Esophagus muscularis mucosa (tissue), 4 donors: ENCODE results near the gene SLC35F6. TPM values are rescaled to one million over a fixed set of nuclear protein-coding genes. Genes with fewer than 3 reads are reported as not detected.

Source experiments
- DNase-seq: peaks from one replicate; pipeline ENCODE4 v3.0.0-alpha.2; 2017; ENCODE audit errors: extremely low spot score
- H3K27ac ChIP-seq, 4 donors: fragments of 200-600 bp; sonication (generic); replicated peaks in 1 of 4; 1 replicate in 3 of 4; 2 replicates in 1 of 4; pipeline ENCODE4 v1.5.1; 2016 to 2019; ENCODE audit warnings: mild to moderate bottlenecking in 1 of 4
- H3K27me3 ChIP-seq, 4 donors: fragments of 200-600 bp; sonication (generic); one replicate each; pipeline versions ENCODE4 v1.5.1 to v1.6.0; 2016 to 2019
- H3K36me3 ChIP-seq, 4 donors: fragments of 200-600 bp; sonication (generic); one replicate each; pipeline ENCODE4 v1.5.1; 2016 to 2019
- H3K4me1 ChIP-seq, 4 donors: fragments of 200-600 bp; sonication (generic); one replicate each; pipeline ENCODE4 v1.5.1; 2016 to 2019
- H3K4me3 ChIP-seq, 4 donors: fragments of 200-600 bp; sonication (generic); 1 replicate in 2 of 4; 2 replicates in 2 of 4; pipeline ENCODE4 v1.5.1; 2016 to 2019; ENCODE audit warnings: mild to moderate bottlenecking in 4 of 4, moderate library complexity in 1 of 4
- H3K9me3 ChIP-seq, 4 donors: fragments of 200-600 bp; sonication (generic); 1 replicate in 3 of 4; 2 replicates in 1 of 4; pipeline ENCODE4 v1.5.1; 2016 to 2019
- CTCF ChIP-seq, 3 experiments: fragments of 200-600 bp in 2 of 3; fragments of 450-650 bp in 1 of 3; sonication (generic) in 2 of 3; IDR thresholded peaks; one replicate each; pipeline ENCODE4 v1.5.1; 2017 to 2019; ENCODE audit warnings: antibody characterized with exemption in 3 of 3, mild to moderate bottlenecking in 2 of 3, moderate library complexity in 1 of 3
- EP300 ChIP-seq: sonication (generic); formaldehyde crosslinking; IDR thresholded peaks from one replicate; pipeline ENCODE4 v1.6.1; 2017; ENCODE audit warnings: antibody characterized with exemption
- POLR2A ChIP-seq: fragments of 450-650 bp; IDR thresholded peaks from one replicate; pipeline ENCODE4 v1.6.1; 2017; ENCODE audit warnings: antibody characterized with exemption, moderate library complexity, mild to moderate bottlenecking, low read depth
- POLR2AphosphoS5 ChIP-seq, 2 donors: sonication (generic); formaldehyde crosslinking; IDR thresholded peaks; one replicate each; pipeline ENCODE4 v1.6.1; 2017; ENCODE audit warnings: antibody characterized with exemption in 2 of 2
- WGBS: methylation state at CpG from one replicate; pipeline ENCODE4 v1.1.5; 2018; 5-methylcytosine and 5-hydroxymethylcytosine counted together
- intact Hi-C: fragments of 100-400 bp; cut with DNase I; formaldehyde crosslinking; loops from one replicate; pipeline ENCODE4 v1.15.1; 2023
- total RNA-seq, 4 donors: library from RNA; depleted of rRNA; stranded (reverse); fragments of >200 nt; gene quantifications; one replicate each; pipeline versions ENCODE4 v1.1.0 to v1.2.1, GENCODE V29; 2016

SLC35F6 gene
- 10 to 100 TPM; 31.6 to 50.7 (median 41.3) TPM for total RNA-seq

GRCh38 chr2:26764078-26764887, at the start of gene SLC35F6:
Gene SLC35F6 (plus strand): TSS chr2:26764284. CDS start chr2:26764350, 66 bp downstream.
- no peaks in the 10 kb centered on the region for H3K9me3 ChIP-seq
- H3K27me3 ChIP-seq = no peaks in the 10 kb centered on the region
- TF ChIP-seq POLR2A (peak; percentile 94), EP300 (no peak), POLR2AphosphoS5 (IDR thresholded peaks at IDR 0.05) (peak; percentile 91 to 95), CTCF (IDR thresholded peaks at IDR 0.05) (no peak)
- H3K36me3 ChIP-seq = peaks cover 0 to 5% (median 0%) of the 10 kb centered on the region in 4 donors
- DNase-seq = no peak
- intact Hi-C loops = no loop called here
- 3% methylated on average over 56 of the region's 68 CpGs for WGBS
- H3K4me3 ChIP-seq = peak within 1 kb of the TSS; percentile 66 to 92 (median 84)
- peak within 1 kb of the TSS; percentile 82 to 95 (median 92) for H3K27ac ChIP-seq
- peaks cover 49 to 56% (median 56%) of the 10 kb centered on the region in 4 donors for H3K4me1 ChIP-seq

GRCh38 chr2:26715528-26716270, 48.4 kb upstream of the SLC35F6 start:
- H3K4me1 ChIP-seq = peaks cover 46 to 81% (median 65%) of the 10 kb centered on the region in 4 donors
- no peaks in the 10 kb centered on the region for H3K36me3 ChIP-seq
- no peaks in the 10 kb centered on the region for H3K27me3 ChIP-seq
- 74% methylated on average over 8 of the region's 13 CpGs for WGBS
- H3K9me3 ChIP-seq = no peaks in the 10 kb centered on the region
- no peak for DNase-seq
- TF ChIP-seq CTCF (IDR thresholded peaks at IDR 0.05) (no peak), EP300 (no peak), POLR2A (no peak), POLR2AphosphoS5 (IDR thresholded peaks at IDR 0.05) (no peak)
- intact Hi-C loops = no loop called here
- H3K4me3 ChIP-seq = no peak overlapping the region
- peak overlapping the region in 3 of 4 donors; percentile 3 to 78 (median 41) for H3K27ac ChIP-seq

GRCh38 chr2:26716340-26716739, 47.7 kb upstream of the SLC35F6 start:
- DNase-seq = no peak
- TF ChIP-seq CTCF (IDR thresholded peaks at IDR 0.05) = no peak
- no peak for TF ChIP-seq POLR2A
- TF ChIP-seq POLR2AphosphoS5 (IDR thresholded peaks at IDR 0.05) = no peak
- TF ChIP-seq EP300 = no peak
- Histone ChIP-seq H3K27me3 (no peaks in the 10 kb centered on the region), H3K36me3 (no peaks in the 10 kb centered on the region), H3K27ac (no peak overlapping the region), H3K4me1 (peaks cover 46 to 81% (median 65%) of the 10 kb centered on the region in 4 donors), H3K9me3 (no peaks in the 10 kb centered on the region), H3K4me3 (no peak overlapping the region)
- WGBS = 98% methylated on average over 3 of the region's 3 CpGs
- intact Hi-C loops = no loop called here

GRCh38 chr2:26716769-26717168, 47.3 kb upstream of the SLC35F6 start:
- peak overlapping the region in 1 of 4 donors; percentile 16 for H3K27ac ChIP-seq
- TF ChIP-seq POLR2A (no peak), EP300 (no peak), POLR2AphosphoS5 (IDR thresholded peaks at IDR 0.05) (no peak), CTCF (IDR thresholded peaks at IDR 0.05) (no peak)
- peaks cover 45 to 81% (median 65%) of the 10 kb centered on the region in 4 donors for H3K4me1 ChIP-seq
- intact Hi-C loops = no loop called here
- no peaks in the 10 kb centered on the region for H3K36me3 ChIP-seq
- WGBS = 91% methylated on average over 2 of the region's 2 CpGs
- H3K4me3 ChIP-seq = no peak overlapping the region
- H3K9me3 ChIP-seq = no peaks in the 10 kb centered on the region
- no peak for DNase-seq
- no peaks in the 10 kb centered on the region for H3K27me3 ChIP-seq
